Endothelial cell of umbilical vein (primary cell): Measurements from ENCODE around the gene CDC42BPB. TPM values are rescaled to one million over a fixed set of nuclear protein-coding genes. Genes with fewer than 3 reads are reported as not detected.

Experiments used
- BruUV-seq: library from RNA; stranded (reverse); fragments of 400-500 nt; replicated peaks from 2 replicates; lab custom pipeline; 2021; lab: Mats Ljungman, UMichigan
- CTCF ChIA-PET: fragments of 300-600, 350-600 bp; sonication (Branson Sonifier 250); formaldehyde crosslinking; loops from one replicate; lab custom pipeline; 2021; ENCODE audit warnings: antibody characterized with exemption, inconsistent platforms; lab: Charles Lee
- POLR2A ChIA-PET: fragments of 300-600, 350-600 bp; sonication (Branson Sonifier 250); formaldehyde crosslinking; loops from one replicate; lab custom pipeline; 2021; ENCODE audit warnings: antibody characterized with exemption, inconsistent platforms; lab: Charles Lee
- DNase-seq: peaks from one replicate; pipeline ENCODE4 v3.0.0-alpha.2; 2011; ENCODE audit warnings: low read depth, low spot score
- FAIRE-seq: peaks from 2 replicates; lab custom pipeline; 2011; peaks lifted over from hg19 to GRCh38; lab: Jason Lieb, UNC
- H2AFZ ChIP-seq: 2 replicates; pipeline ENCODE4 v1.6.0; 2012; ENCODE audit warnings: low read depth, low read length, control low read depth, inconsistent platforms
- H3K27ac ChIP-seq: 2 replicates; pipeline ENCODE4 v1.5.1; 2011; ENCODE audit warnings: low read depth, mild to moderate bottlenecking, control low read depth, low read length, moderate library complexity; ENCODE audit not compliant: insufficient read depth
- H3K27me3 ChIP-seq, 2 experiments: 2 replicates each; pipeline versions ENCODE4 v1.6.0 to v1.6.1; 2011; ENCODE audit warnings: low read length in 2 of 2, mixed read lengths in 1 of 2; ENCODE audit not compliant: control insufficient read depth in 2 of 2, insufficient read depth in 2 of 2
- H3K36me3 ChIP-seq, 2 experiments: 2 replicates in 1 of 2; 3 replicates in 1 of 2; pipeline ENCODE4 v1.5.1; 2011; ENCODE audit warnings: low read length in 2 of 2, mild to moderate bottlenecking in 1 of 2, moderate library complexity in 1 of 2; ENCODE audit not compliant: control insufficient read depth in 2 of 2, insufficient read depth in 2 of 2; ENCODE audit errors: extremely low read depth in 1 of 2
- H3K4me1 ChIP-seq: 3 replicates; pipeline ENCODE4 v1.5.1; 2011; ENCODE audit warnings: mild to moderate bottlenecking, low read length; ENCODE audit not compliant: control insufficient read depth, insufficient read depth; ENCODE audit errors: extremely low read depth
- H3K4me2 ChIP-seq: 2 replicates; pipeline ENCODE4 v1.6.1; 2011; ENCODE audit warnings: low read length, control low read depth, mixed read lengths; ENCODE audit not compliant: insufficient read depth
- H3K4me3 ChIP-seq, 3 experiments: fragments of 200-600 bp in 1 of 3; sonication (generic), shearing (Covaris generic) in 1 of 3; replicated peaks in 1 of 3; 2 replicates each; pipeline ENCODE4 v1.5.1; 2011 to 2016; ENCODE audit warnings: control low read depth in 3 of 3, low read length in 3 of 3, mild to moderate bottlenecking in 2 of 3, inconsistent platforms in 1 of 3, low read depth in 1 of 3, moderate library complexity in 1 of 3; ENCODE audit not compliant: insufficient read depth in 1 of 3
- H3K79me2 ChIP-seq: 2 replicates; pipeline ENCODE4 v1.6.0; 2012; ENCODE audit warnings: low read length, inconsistent platforms; ENCODE audit not compliant: control insufficient read depth, insufficient read depth
- H3K9ac ChIP-seq: replicated peaks from 2 replicates; pipeline ENCODE3; 2011; ENCODE audit warnings: low read length, control low read depth; ENCODE audit not compliant: insufficient read depth; ENCODE audit errors: extremely low read depth
- H3K9me1 ChIP-seq: replicated peaks from 3 replicates; pipeline ENCODE4 v1.6.0; 2011; ENCODE audit warnings: mild to moderate bottlenecking, low read length; ENCODE audit not compliant: control insufficient read depth, insufficient read depth; ENCODE audit errors: extremely low read depth
- H3K9me3 ChIP-seq: replicated peaks from 2 replicates; pipeline ENCODE4 v1.5.1; 2012; ENCODE audit warnings: low read length, inconsistent platforms; ENCODE audit not compliant: control insufficient read depth, insufficient read depth
- H4K20me1 ChIP-seq: replicated peaks from 2 replicates; pipeline ENCODE3; 2011; ENCODE audit warnings: mild to moderate bottlenecking, low read length; ENCODE audit not compliant: control insufficient read depth, insufficient read depth; ENCODE audit errors: extremely low read depth
- CTCF ChIP-seq, 2 donors: IDR thresholded peaks; 1 replicate in 1 of 2; 2 replicates in 1 of 2; pipeline ENCODE4 v1.5.1; 2011; ENCODE audit warnings: low read length in 2 of 2, mild to moderate bottlenecking in 2 of 2, moderate library complexity in 2 of 2, control low read depth in 1 of 2, inconsistent platforms in 1 of 2, low read depth in 1 of 2; ENCODE audit not compliant: insufficient read depth in 1 of 2; ENCODE audit errors: extremely low read depth in 1 of 2
- FOS ChIP-seq: IDR thresholded peaks from 2 replicates; pipeline ENCODE4 v1.6.1; 2011; ENCODE audit warnings: mild to moderate bottlenecking, low read length, moderate library complexity, borderline replicate concordance; ENCODE audit not compliant: insufficient read depth
- JUN ChIP-seq: IDR thresholded peaks from 2 replicates; pipeline ENCODE4 v1.6.1; 2011; ENCODE audit warnings: borderline replicate concordance, low read depth; ENCODE audit not compliant: insufficient read length, insufficient read depth
- MAX ChIP-seq: IDR thresholded peaks from 2 replicates; pipeline ENCODE4 v1.6.1; 2011; ENCODE audit not compliant: insufficient read depth, insufficient read length
- MYC ChIP-seq: IDR thresholded peaks from one replicate; pipeline ENCODE4 v1.6.1; 2011; ENCODE audit warnings: mild to moderate bottlenecking, low read depth, low read length
- POLR2A ChIP-seq: IDR thresholded peaks from 2 replicates; pipeline ENCODE4 v1.6.1; 2012; ENCODE audit warnings: low read depth, mild to moderate bottlenecking, control low read depth, low read length
- POLR2AphosphoS5 ChIP-seq: IDR thresholded peaks from 2 replicates; pipeline ENCODE4 v1.6.1; 2012; ENCODE audit warnings: low read depth, mild to moderate bottlenecking, control low read depth, low read length, moderate library complexity; ENCODE audit not compliant: insufficient read depth
- dilution Hi-C: fragments of 300-500 bp; cut with MboI; formaldehyde crosslinking; loops from one replicate; pipeline ENCODE4 v1.15.0; 2019; ENCODE audit warnings: low sequenced_read_pairs; ENCODE audit not compliant: extremely low pct_ligation_motif_present
- intact Hi-C: fragments of 100-400 bp; cut with micrococcal nuclease; formaldehyde crosslinking; loops from one replicate; pipeline ENCODE4 v1.10.0; 2022
- polyA plus RNA-seq, 4 experiments: library from polyadenylated mRNA; depleted of rRNA in 3 of 4; stranded (reverse) in 3 of 4; unstranded in 1 of 4; fragments of >200 nt; gene quantifications; 2 replicates each; pipeline versions ENCODE4 v1.2.1 to v1.2.3, GENCODE V29; 2011 to 2012; ENCODE audit warnings: missing spikeins in 1 of 4
- total RNA-seq: library from RNA; stranded (reverse); gene quantifications from 2 replicates; pipeline ENCODE4 v1.2.3, GENCODE V29; 2021

The CDC42BPB gene
- total and polyA plus RNA-seq, 2 donors (not counting 3 experiments of a cell fraction or from before 2014, with no cell fraction given), result 82.6 to 131 TPM

GRCh38 chr14:102898776-102899515 lies 158.4 kb downstream of the CDC42BPB start:
- no peak overlapping the region for H3K4me2 ChIP-seq
- peaks cover 0 to 5% of the 10 kb centered on the region in 2 experiments for H3K36me3 ChIP-seq
- H2AFZ ChIP-seq, result no peak overlapping the region
- no peaks in the 10 kb centered on the region for H3K9me1 ChIP-seq
- no peak overlapping the region for H3K9ac ChIP-seq
- H3K27me3 ChIP-seq, result no peaks in the 10 kb centered on the region
- intact Hi-C loops (no loop called here), dilution Hi-C loops (no loop called here)
- H3K4me3 ChIP-seq, result no peak overlapping the region
- BruUV-seq, result no TSS peak
- CTCF ChIA-PET, result no interaction called here
- H3K79me2 ChIP-seq, result no peaks in the 10 kb centered on the region
- no peak overlapping the region for H3K27ac ChIP-seq
- H4K20me1 ChIP-seq, result no peaks in the 10 kb centered on the region
- no peaks in the 10 kb centered on the region for H3K9me3 ChIP-seq
- POLR2A ChIA-PET, result no interaction called here
- FAIRE-seq (no peak), DNase-seq (no peak)
- no peak for TF ChIP-seq POLR2A
- TF ChIP-seq FOS, result no peak
- no peak for TF ChIP-seq JUN
- no peak for TF ChIP-seq MYC
- H3K4me1 ChIP-seq, result no peaks in the 10 kb centered on the region

- H3K9ac ChIP-seq, result no peak overlapping the region
- no peaks in the 10 kb centered on the region for H3K4me1 ChIP-seq
- no peak overlapping the region for H3K4me3 ChIP-seq
- dilution Hi-C loops, result no loop called here
- no peaks in the 10 kb centered on the region for H3K79me2 ChIP-seq
- no peak overlapping the region for H3K4me2 ChIP-seq
- BruUV-seq, result no TSS peak
- ChIA-PET CTCF (no interaction called here), POLR2A (no interaction called here)
- H3K27me3 ChIP-seq, result no peaks in the 10 kb centered on the region
- FAIRE-seq (no peak), DNase-seq (no peak)
- H3K36me3 ChIP-seq, result peaks cover 0 to 6% of the 10 kb centered on the region in 2 experiments
- no peaks in the 10 kb centered on the region for H3K9me1 ChIP-seq
- no peak overlapping the region for H3K27ac ChIP-seq
- no peaks in the 10 kb centered on the region for H3K9me3 ChIP-seq
- no peak overlapping the region for H2AFZ ChIP-seq
- intact Hi-C loops, result no loop called here
- no peak for TF ChIP-seq CTCF (IDR thresholded peaks at IDR 0.05; ENCODE audit: extremely low read depth in 1 of 2, insufficient read depth in 1 of 2, low read depth in 1 of 2, low read length in 2 of 2)
- TF ChIP-seq POLR2A, result no peak
- no peak for TF ChIP-seq MAX
- no peak for TF ChIP-seq JUN
- no peak for TF ChIP-seq POLR2AphosphoS5
- TF ChIP-seq MYC, result no peak
- no peak for TF ChIP-seq FOS
- H4K20me1 ChIP-seq, result no peaks in the 10 kb centered on the region
Observed at GRCh38 chr14:102898298-102898697, 159.1 kb downstream of the CDC42BPB start.
